H1 (cell line): ENCODE data around the gene FAM193B. TPM values are rescaled to one million over a fixed set of nuclear protein-coding genes. Genes with fewer than 3 reads are reported as not detected.

Experiments
- CTCF ChIA-PET: fragments of 300-600 bp; sonication (Branson Sonifier 250); formaldehyde crosslinking; loops from one replicate; lab custom pipeline; 2021; ENCODE audit not compliant: partially characterized antibody; lab: Charles Lee
- POLR2A ChIA-PET: fragments of 300-600 bp; sonication (Branson Sonifier 250); formaldehyde crosslinking; loops from one replicate; lab custom pipeline; 2021; ENCODE audit warnings: inconsistent platforms; ENCODE audit not compliant: partially characterized antibody; lab: Charles Lee
- DNase-seq, 2 experiments: peaks; one replicate each; pipeline versions ENCODE4 v3.0.0 to v3.0.0-alpha.2; 2010 to 2022; ENCODE audit warnings: low spot score in 2 of 2, low read depth in 1 of 2, mixed read lengths in 1 of 2
- FAIRE-seq: peaks from 2 replicates; lab custom pipeline; 2011; peaks lifted over from hg19 to GRCh38; lab: Jason Lieb, UNC
- H2AFZ ChIP-seq: 2 replicates; pipeline ENCODE4 v1.8.1; 2012; ENCODE audit warnings: low read length, inconsistent platforms
- H2AK5ac ChIP-seq: 2 replicates; pipeline ENCODE4 v1.6.1; 2013; ENCODE audit warnings: low read depth, low read length
- H2BK120ac ChIP-seq: replicated peaks from 2 replicates; pipeline ENCODE3; 2013; ENCODE audit warnings: low read depth, low read length, inconsistent platforms
- H2BK12ac ChIP-seq: 2 replicates; pipeline ENCODE4 v1.6.1; 2013; ENCODE audit warnings: low read depth, low read length
- H2BK15ac ChIP-seq: 2 replicates; pipeline ENCODE4 v1.6.1; 2013; ENCODE audit warnings: low read length
- H2BK20ac ChIP-seq: 2 replicates; pipeline ENCODE4 v1.6.1; 2013; ENCODE audit warnings: low read length
- H2BK5ac ChIP-seq: 2 replicates; pipeline ENCODE4 v1.6.1; 2013; ENCODE audit warnings: low read depth, low read length
- H3K14ac ChIP-seq: 2 replicates; pipeline ENCODE4 v1.6.1; 2013; ENCODE audit warnings: inconsistent platforms; ENCODE audit not compliant: insufficient read length
- H3K18ac ChIP-seq: 2 replicates; pipeline ENCODE4 v1.6.1; 2013; ENCODE audit warnings: low read length; ENCODE audit errors: extremely low read depth
- H3K23ac ChIP-seq: 2 replicates; pipeline ENCODE4 v1.6.1; 2013; ENCODE audit warnings: inconsistent platforms; ENCODE audit not compliant: insufficient read length
- H3K23me2 ChIP-seq: 2 replicates; pipeline ENCODE4 v1.6.1; 2013; ENCODE audit warnings: low read depth, low read length
- H3K27ac ChIP-seq: 2 replicates; pipeline ENCODE4 v1.6.1; 2011; ENCODE audit warnings: low read depth, low read length, inconsistent platforms
- H3K27me3 ChIP-seq, 4 experiments: replicated peaks in 1 of 4; 1 replicate in 1 of 4; 2 replicates in 3 of 4; pipeline versions ENCODE4 v1.6.1 to v1.8.1; 2011 to 2013; ENCODE audit warnings: low read length in 3 of 4, mild to moderate bottlenecking in 3 of 4, inconsistent platforms in 2 of 4, mixed read lengths in 2 of 4, moderate library complexity in 1 of 4; ENCODE audit not compliant: control insufficient read depth in 3 of 4, insufficient read depth in 3 of 4; ENCODE audit errors: extremely low read depth in 1 of 4
- H3K36me3 ChIP-seq, 4 experiments: 2 replicates each; pipeline versions ENCODE4 v1.6.1 to v1.8.1; 2011 to 2013; ENCODE audit warnings: mild to moderate bottlenecking in 4 of 4, low read length in 3 of 4, moderate library complexity in 2 of 4, control low read depth in 1 of 4, inconsistent platforms in 1 of 4; ENCODE audit not compliant: insufficient read depth in 4 of 4, control insufficient read depth in 2 of 4
- H3K4ac ChIP-seq: replicated peaks from 2 replicates; pipeline ENCODE3; 2013; ENCODE audit warnings: low read length, low read depth, mixed read lengths, inconsistent platforms; ENCODE audit not compliant: insufficient read length
- H3K4me1 ChIP-seq, 4 experiments: replicated peaks in 1 of 4; 1 replicate in 1 of 4; 2 replicates in 3 of 4; pipeline versions ENCODE4 v1.6.1 to v1.8.1; 2011 to 2013; ENCODE audit warnings: low read length in 3 of 4, inconsistent platforms in 2 of 4, mixed read lengths in 1 of 4; ENCODE audit not compliant: insufficient read depth in 4 of 4, control insufficient read depth in 3 of 4
- H3K4me2 ChIP-seq, 2 experiments: 2 replicates each; pipeline versions ENCODE4 v1.6.1 to v1.8.1; 2011 to 2013; ENCODE audit warnings: low read depth in 2 of 2, low read length in 2 of 2, control low read depth in 1 of 2, inconsistent platforms in 1 of 2, mild to moderate bottlenecking in 1 of 2; ENCODE audit not compliant: insufficient read depth in 1 of 2
- H3K4me3 ChIP-seq, 4 experiments: fragments of 200-600, 300-600 bp in 1 of 4; sonication (generic), shearing (Covaris generic), sonication (Bioruptor Twin) in 1 of 4; 2 replicates each; pipeline versions ENCODE4 v1.5.1 to v1.8.1; 2011 to 2016; ENCODE audit warnings: low read length in 4 of 4, low read depth in 3 of 4, control low read depth in 2 of 4, inconsistent platforms in 2 of 4, mild to moderate bottlenecking in 2 of 4, mixed read lengths in 1 of 4, moderate library complexity in 1 of 4; ENCODE audit not compliant: insufficient read depth in 2 of 4; ENCODE audit errors: extremely low read depth in 1 of 4
- H3K56ac ChIP-seq: replicated peaks from 2 replicates; pipeline ENCODE3; 2013; ENCODE audit warnings: low read depth, mild to moderate bottlenecking, mixed read lengths, low read length, inconsistent platforms; ENCODE audit not compliant: insufficient read length
- H3K79me1 ChIP-seq: 2 replicates; pipeline ENCODE4 v1.6.1; 2013; ENCODE audit warnings: low read depth, low read length, control low read depth
- H3K79me2 ChIP-seq, 2 experiments: 2 replicates each; pipeline versions ENCODE4 v1.6.1 to v1.8.1; 2012 to 2013; ENCODE audit warnings: low read length in 2 of 2, mild to moderate bottlenecking in 2 of 2, inconsistent platforms in 1 of 2; ENCODE audit not compliant: insufficient read depth in 2 of 2, control insufficient read depth in 1 of 2
- H3K9ac ChIP-seq, 4 experiments: replicated peaks in 1 of 4; 1 replicate in 1 of 4; 2 replicates in 3 of 4; pipeline versions ENCODE4 v1.6.1 to v1.8.1; 2011 to 2013; ENCODE audit warnings: low read depth in 3 of 4, low read length in 3 of 4, control low read depth in 2 of 4, mild to moderate bottlenecking in 2 of 4, moderate library complexity in 2 of 4, inconsistent platforms in 1 of 4; ENCODE audit errors: extremely low read depth in 1 of 4
- H3K9me3 ChIP-seq, 2 experiments: 2 replicates each; pipeline versions ENCODE4 v1.6.1 to v1.8.1; 2012 to 2013; ENCODE audit warnings: mild to moderate bottlenecking in 2 of 2, moderate library complexity in 2 of 2, control low read depth in 1 of 2, inconsistent platforms in 1 of 2, low read depth in 1 of 2, low read length in 1 of 2, mixed read lengths in 1 of 2; ENCODE audit not compliant: insufficient read depth in 2 of 2
- H4K20me1 ChIP-seq, 2 experiments: replicated peaks in 1 of 2; 2 replicates each; pipeline versions ENCODE3 to v1.8.1; 2011 to 2013; ENCODE audit warnings: inconsistent platforms in 2 of 2, low read length in 2 of 2, mild to moderate bottlenecking in 1 of 2; ENCODE audit not compliant: insufficient read depth in 2 of 2, control insufficient read depth in 1 of 2
- H4K5ac ChIP-seq: 2 replicates; pipeline ENCODE4 v1.6.1; 2013; ENCODE audit warnings: low read length, low read depth, mixed read lengths, inconsistent platforms; ENCODE audit not compliant: insufficient read length
- H4K8ac ChIP-seq: 2 replicates; pipeline ENCODE4 v1.8.0; 2013; ENCODE audit warnings: mild to moderate bottlenecking, moderate library complexity, low read length, inconsistent platforms; ENCODE audit not compliant: insufficient read depth; ENCODE audit errors: extremely low read depth
- H4K91ac ChIP-seq: replicated peaks from 2 replicates; pipeline ENCODE3; 2013; ENCODE audit warnings: low read length, mixed read lengths, inconsistent platforms; ENCODE audit not compliant: insufficient read length
- CBX8 ChIP-seq: fragments of 300-800, 300-1000 bp; sonication (generic); IDR thresholded peaks from 2 replicates; pipeline ENCODE4 v1.7.1; 2016; ENCODE audit warnings: low read depth, low read length, borderline replicate concordance
- FOSL1 ChIP-seq: IDR thresholded peaks from 2 replicates; pipeline ENCODE4 v1.6.1; 2011; ENCODE audit warnings: mild to moderate bottlenecking, low read depth, low read length, moderate library complexity; ENCODE audit not compliant: insufficient read depth
- MAFK ChIP-seq: IDR thresholded peaks from 2 replicates; pipeline ENCODE4 v1.6.1; 2012; ENCODE audit warnings: low read depth, mild to moderate bottlenecking, improper control_type of control experiment, low read length
- RFX5 ChIP-seq: IDR thresholded peaks from 2 replicates; pipeline ENCODE4 v1.6.1; 2011; ENCODE audit warnings: low read depth, low read length, improper control_type of control experiment, borderline replicate concordance
- USF2 ChIP-seq: IDR thresholded peaks from 2 replicates; pipeline ENCODE4 v1.6.1; 2011; ENCODE audit warnings: low read length, improper control_type of control experiment
- ZNF274 ChIP-seq: IDR thresholded peaks from 2 replicates; pipeline ENCODE4 v1.7.0; 2012; ENCODE audit warnings: low read length, borderline replicate concordance; ENCODE audit errors: extremely low read depth
- whole genome bisulfite sequencing, 2 experiments: shearing (Covaris generic) in 1 of 2; methylation state at CpG; one replicate each; pipeline versions ENCODE4 v1.1.6 to v1.1.7; 2013 to 2015; ENCODE audit warnings: low lambda C conversion rate in 2 of 2, mixed read lengths in 2 of 2, inconsistent platforms in 1 of 2, low coverage in 1 of 2, missing lambda C conversion rate in 1 of 2; ENCODE audit not compliant: insufficient replicate concordance in 2 of 2, insufficient coverage in 1 of 2, insufficient read length in 1 of 2; ENCODE audit errors: extremely low coverage in 1 of 2, missing lambda C conversion rate in 1 of 2; 5-methylcytosine and 5-hydroxymethylcytosine counted together
- polyA plus RNA-seq, 7 experiments: library from polyadenylated mRNA; depleted of rRNA in 3 of 7; stranded (reverse) in 5 of 7; unstranded in 2 of 7; fragments of >200 nt in 5 of 7; fragments of 200-250 nt in 2 of 7; gene quantifications; 1 replicate in 5 of 7; 2 replicates in 1 of 7; 4 replicates in 1 of 7; pipeline versions ENCODE4 v1.2.1 to v1.2.3, GENCODE V29; 2011 to 2013; ENCODE audit warnings: missing spikeins in 2 of 7, mixed read lengths in 2 of 7
- total RNA-seq: library from RNA; stranded (reverse); fragmentation: NEBNext Ultra II Directional; extraction: Animal tissue kit (Norgen Biotek cat#: 25700); gene quantifications from 2 replicates; pipeline ENCODE4 v1.2.1, GENCODE V29; 2021

Gene FAM193B
- total and polyA plus RNA-seq, 2 of the 8 experiments (the other 6 are each of a cell fraction or from before 2014, with no cell fraction given), result 49.9 to 69.8 TPM

GRCh38 chr5:177528631-177529030, 25.7 kb downstream of the FAM193B start:
- H3K79me1 ChIP-seq, result peaks cover 12% of the 10 kb centered on the region
- H3K36me3 ChIP-seq, result peaks cover 25 to 76% (median 43%) of the 10 kb centered on the region in 4 experiments; a peak in 6 of 8 replicates
- H4K91ac ChIP-seq, result no peak overlapping the region
- H2AK5ac ChIP-seq, result no peak overlapping the region
- no peak overlapping the region for H2BK20ac ChIP-seq
- no peak for TF ChIP-seq CBX8
- no peak for TF ChIP-seq USF2
- TF ChIP-seq FOSL1, result no peak
- TF ChIP-seq MAFK, result no peak
- TF ChIP-seq RFX5, result no peak
- no peak for TF ChIP-seq ZNF274
- FAIRE-seq (no peak), DNase-seq (no peak)
- H3K9ac ChIP-seq, result no peak overlapping the region
- no peak overlapping the region for H3K4ac ChIP-seq
- H3K4me2 ChIP-seq, result no peak overlapping the region
- H4K5ac ChIP-seq, result no peak overlapping the region
- H3K23ac ChIP-seq, result no peak overlapping the region
- ChIA-PET CTCF (interaction anchor here (2.0 kb wide), 1 partner anchor 25 kb away, joined by 5 read pairs; no protein-coding TSS in a partner anchor), POLR2A (interaction anchor here (1.0 to 1.6 kb wide), 2 partner anchors 10 to 18 kb away, joined by 3 to 4 read pairs; no protein-coding TSS in a partner anchor)
- H2BK15ac ChIP-seq, result no peak overlapping the region
- H3K56ac ChIP-seq, result no peak overlapping the region
- no peak overlapping the region for H2AFZ ChIP-seq
- no peaks in the 10 kb centered on the region for H3K4me1 ChIP-seq
- H2BK5ac ChIP-seq, result no peak overlapping the region
- H3K18ac ChIP-seq, result no peak overlapping the region
- H3K9me3 ChIP-seq, result no peaks in the 10 kb centered on the region
- H2BK12ac ChIP-seq, result no peak overlapping the region
- H3K27ac ChIP-seq, result no peak overlapping the region
- H4K8ac ChIP-seq, result no peak overlapping the region
- H3K14ac ChIP-seq, result no peak overlapping the region
- peaks cover 9 to 20% of the 10 kb centered on the region in 2 experiments for H4K20me1 ChIP-seq
- H3K4me3 ChIP-seq, result no peak overlapping the region
- no peak overlapping the region for H2BK120ac ChIP-seq
- 97% methylated on average over 10 of the region's 10 CpGs; no CpG with 5 or more reads in 1 of the 2 experiments for WGBS, 2 experiments
- no peaks in the 10 kb centered on the region; a peak in 1 of 4 replicates for H3K79me2 ChIP-seq
- H3K27me3 ChIP-seq, result no peaks in the 10 kb centered on the region
- no peaks in the 10 kb centered on the region for H3K23me2 ChIP-seq
